GM18907 (cell line): ENCODE measurements around the gene SPATA33.
"Not testable (repeated sequence)": the region's sequence is repeated elsewhere in the genome, so short reads cannot be mapped to it uniquely, and the experiment has no call there.

Experiments used
- ATAC-seq: cut with Tn5 transposase; IDR thresholded peaks from one replicate; pipeline ENCODE4 v1.9.1; 2021; ENCODE audit warnings: mild to moderate bottlenecking, moderate library complexity; ENCODE audit not compliant: unreplicated experiment

SPATA33 gene

DNA sequence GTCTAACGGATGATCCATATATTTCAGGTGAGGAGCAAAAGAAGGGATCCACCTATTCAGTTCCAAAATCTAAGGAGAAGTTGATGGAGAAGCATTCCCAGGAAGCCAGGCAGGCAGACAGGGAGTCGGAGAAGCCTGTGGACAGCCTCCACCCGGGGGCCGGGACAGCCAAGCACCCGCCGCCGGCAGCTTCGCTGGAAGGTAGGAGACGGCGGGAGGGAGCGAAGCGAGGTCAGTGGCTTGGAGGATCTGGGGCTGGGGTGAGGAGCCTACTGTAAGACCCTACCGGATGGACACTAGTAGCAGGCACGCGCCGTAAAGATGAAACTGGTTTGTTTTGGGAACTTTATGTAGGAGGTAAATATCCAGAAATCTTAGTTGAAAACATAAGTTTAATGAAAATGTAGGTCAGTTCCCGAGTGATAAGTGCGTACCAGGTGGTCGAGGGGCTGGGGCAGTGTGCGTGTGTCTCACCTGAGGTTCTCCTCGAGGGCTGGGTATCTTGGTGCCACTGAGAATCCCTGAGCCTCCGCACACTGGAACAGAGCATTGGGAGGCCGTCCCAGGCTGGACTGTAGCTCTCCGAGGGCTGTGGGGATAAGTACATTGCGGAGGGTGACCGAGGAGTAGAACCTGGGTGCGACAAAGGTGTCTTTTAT, 714 bp downstream of the SPATA33 start:
- ATAC-seq = no peak

DNA sequence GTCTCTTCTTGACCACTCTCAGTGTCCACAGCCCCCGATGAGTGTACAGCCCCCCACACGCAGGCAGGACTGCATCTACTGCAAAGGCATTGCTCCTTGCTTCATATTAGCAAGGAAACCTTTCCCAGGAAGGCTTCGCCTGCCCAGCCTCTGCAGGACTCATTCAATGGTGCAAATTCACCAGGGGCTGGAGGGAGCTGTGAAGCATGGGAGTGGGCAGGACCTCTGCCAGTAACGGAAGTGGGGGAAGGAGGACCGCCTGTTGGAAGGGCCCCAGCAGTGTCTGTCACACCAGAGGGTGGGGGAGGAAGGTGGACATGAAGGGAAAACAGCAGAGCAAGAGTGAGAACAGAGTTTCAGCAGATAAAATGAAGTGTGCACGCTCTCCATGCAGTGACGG, 2.5 kb downstream of the SPATA33 start:
- ATAC-seq = no peak

DNA sequence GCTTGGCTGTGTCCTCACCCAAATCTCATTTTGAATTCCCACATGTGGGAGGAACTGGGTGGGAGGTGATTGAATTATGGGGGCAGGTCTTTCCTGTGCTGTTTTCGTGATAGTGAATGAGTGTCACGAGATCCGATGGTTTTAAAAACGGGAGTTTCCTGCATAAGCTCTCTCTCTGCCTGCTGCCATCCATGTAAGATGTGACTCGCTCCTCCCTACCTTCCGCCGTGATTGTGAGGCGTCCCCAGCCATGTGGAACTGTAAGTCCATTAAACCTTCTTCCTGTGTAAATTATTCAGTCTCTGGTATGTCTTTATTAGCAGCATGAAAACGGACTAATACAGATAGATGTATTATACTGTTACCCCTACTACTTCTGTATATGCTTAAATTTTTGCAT, 3.6 kb downstream of the SPATA33 start:
- no peak for ATAC-seq

DNA sequence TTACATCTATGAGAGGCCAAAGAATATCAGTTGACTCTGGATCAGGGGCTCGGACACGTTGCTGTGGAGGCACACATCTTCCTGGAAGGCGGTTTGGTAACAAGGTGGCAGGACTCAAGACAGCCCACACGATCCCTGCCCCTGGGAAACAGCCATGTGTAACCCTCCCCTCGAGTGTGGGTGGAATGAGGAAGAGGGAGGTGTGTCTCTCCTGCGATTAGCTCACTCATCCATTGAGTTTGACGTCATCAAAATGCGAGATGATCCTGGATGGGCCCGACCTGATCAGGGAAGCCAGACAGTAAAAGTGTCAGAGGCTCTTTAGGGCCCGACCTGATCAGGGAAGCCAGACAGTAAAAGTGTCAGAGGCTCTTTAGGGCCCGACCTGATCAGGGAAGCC, 6.6 kb downstream of the SPATA33 start:
- ATAC-seq = not testable (repeated sequence)

DNA sequence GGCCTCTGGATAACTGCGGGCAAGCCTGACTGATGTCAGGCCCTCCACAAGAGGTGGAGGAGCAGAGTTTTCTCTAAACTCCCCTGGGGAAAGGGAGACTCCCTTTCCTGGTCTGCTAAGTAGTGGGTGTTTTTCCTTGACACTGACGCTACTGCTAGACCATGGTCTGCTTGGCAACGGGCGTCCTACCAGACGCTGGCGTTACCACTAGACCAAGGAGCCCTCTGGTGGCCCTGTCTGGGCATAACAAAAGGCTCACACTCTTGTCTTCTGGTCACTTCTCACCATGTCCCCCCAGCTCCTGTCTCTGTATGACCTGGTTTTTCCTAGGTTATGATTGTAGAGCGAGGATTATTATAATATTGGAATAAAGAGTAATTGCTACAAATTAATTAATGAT, 9.4 kb downstream of the SPATA33 start:
- ATAC-seq = not testable (repeated sequence)

DNA sequence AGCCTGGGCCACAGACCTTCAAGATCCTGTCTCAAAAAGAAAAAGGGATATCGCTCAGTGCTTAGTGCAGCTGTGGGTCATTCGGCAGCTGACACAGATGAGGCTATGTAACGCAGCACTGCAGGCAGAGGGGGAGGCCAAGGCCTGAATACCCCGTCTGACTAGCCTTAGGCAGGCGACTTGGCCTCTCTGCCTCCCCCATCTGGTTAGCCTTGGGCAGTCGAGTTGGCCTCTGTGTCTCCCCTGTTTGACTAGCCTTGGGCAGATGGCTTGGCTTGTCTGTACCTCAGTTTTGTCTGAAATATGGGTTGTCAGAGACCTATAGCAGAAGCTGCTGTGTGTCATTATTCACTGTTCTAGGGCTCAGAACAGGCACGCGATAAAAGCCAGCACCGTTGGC, 10.0 kb downstream of the SPATA33 start:
- no peak for ATAC-seq

DNA sequence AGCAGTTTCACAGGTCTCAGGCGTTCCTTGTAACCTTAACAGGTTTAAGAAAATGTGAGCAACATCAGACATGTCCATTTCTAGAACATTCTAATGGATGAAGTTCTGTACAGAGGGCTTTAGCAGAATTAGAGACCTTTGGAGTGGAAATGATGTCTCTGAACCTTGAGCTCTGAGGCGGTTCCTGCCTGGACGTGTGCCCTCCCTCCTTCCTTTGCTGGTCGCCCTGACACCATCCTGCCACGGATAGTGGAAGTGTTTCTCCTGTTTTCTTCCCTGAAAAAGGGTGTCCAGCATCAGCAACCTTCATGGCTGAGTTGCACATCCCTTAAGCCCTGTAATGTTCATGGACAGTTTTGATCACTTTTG, 11.1 kb downstream of the SPATA33 start:
- ATAC-seq = no peak

DNA sequence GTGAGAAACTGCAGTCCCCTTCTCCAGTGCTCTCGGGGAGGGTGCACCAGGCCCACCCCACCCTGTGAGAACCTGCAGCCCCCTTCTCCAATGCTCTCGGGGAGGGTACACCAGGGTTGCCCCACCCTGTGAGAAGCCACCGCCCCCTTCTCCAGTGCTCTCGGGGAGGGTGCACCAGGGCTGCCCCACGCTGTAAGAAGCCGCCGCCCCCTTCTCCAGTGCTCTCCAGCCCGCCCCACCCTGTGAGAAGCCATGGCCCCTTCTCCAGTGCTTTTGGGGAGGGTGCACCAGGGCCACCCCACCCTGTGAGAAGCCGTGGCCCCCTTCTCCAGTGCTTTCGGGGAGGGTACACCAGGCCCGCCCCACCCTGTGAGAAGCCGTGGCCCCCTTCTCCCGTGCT, 12.1 kb downstream of the SPATA33 start:
- ATAC-seq = no peak

DNA sequence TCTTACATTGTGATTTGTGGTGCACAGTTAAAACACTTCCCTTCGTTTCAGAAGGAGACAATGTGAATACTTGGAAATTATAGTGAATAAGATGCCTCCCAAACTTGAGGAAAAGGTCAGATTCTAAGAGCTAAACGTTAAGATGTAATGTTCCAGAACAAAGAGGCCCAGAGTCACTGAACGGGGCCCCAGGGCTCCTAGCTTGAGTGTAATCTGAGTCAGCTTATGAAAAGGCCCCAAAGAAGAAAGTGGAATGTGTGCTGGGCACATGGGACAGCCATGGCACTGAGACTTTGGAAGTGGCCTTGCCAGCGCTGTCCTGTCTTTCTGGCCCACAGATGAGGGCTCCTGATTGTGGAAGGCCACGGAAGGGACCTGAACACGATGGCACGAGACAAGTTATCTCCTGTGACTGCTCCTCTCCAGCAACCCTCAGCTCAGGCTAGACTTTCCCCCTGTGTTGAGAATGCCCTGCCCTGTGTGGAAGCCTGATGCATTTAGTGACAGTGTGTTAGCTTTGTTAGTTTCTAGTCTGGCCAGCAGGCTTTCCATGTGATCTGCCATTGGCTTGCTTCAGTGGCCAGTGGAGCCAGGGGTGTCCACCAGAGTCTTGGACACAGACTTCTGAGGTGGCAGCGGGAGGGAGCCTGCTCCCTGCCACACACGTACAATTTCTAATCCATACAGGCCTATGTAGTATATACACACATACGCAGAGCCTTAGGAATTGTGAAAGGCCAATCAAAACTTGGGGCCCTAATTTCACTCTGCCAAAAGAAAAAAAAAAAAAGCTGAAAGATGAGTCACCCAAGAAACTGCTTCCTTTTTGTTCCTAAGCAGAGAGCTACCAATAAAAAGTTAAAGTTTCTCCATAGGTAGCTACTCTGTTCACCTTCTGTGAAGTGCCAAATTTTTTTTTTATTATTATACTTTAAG, 13.1 kb downstream of the SPATA33 start:
- ATAC-seq = no peak

DNA sequence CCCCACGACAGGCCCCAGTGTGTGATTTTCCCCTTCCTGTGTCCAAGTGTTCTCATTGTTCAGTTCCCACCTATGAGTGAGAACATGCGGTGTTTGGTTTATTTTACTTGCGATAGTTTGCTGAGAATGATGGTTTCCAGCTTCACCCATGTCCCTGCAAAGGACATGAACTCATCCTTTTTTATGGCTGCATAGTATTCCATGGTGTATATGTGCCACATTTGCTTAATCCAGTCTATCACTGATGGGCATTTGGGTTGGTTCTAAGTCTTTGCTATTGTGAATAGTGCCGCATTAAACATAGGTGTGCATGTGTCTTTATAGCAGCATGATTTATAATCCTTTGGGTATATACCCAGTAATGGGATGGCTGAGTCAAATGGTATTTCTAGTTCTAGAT, 13.9 kb downstream of the SPATA33 start:
- not testable (repeated sequence) for ATAC-seq

DNA sequence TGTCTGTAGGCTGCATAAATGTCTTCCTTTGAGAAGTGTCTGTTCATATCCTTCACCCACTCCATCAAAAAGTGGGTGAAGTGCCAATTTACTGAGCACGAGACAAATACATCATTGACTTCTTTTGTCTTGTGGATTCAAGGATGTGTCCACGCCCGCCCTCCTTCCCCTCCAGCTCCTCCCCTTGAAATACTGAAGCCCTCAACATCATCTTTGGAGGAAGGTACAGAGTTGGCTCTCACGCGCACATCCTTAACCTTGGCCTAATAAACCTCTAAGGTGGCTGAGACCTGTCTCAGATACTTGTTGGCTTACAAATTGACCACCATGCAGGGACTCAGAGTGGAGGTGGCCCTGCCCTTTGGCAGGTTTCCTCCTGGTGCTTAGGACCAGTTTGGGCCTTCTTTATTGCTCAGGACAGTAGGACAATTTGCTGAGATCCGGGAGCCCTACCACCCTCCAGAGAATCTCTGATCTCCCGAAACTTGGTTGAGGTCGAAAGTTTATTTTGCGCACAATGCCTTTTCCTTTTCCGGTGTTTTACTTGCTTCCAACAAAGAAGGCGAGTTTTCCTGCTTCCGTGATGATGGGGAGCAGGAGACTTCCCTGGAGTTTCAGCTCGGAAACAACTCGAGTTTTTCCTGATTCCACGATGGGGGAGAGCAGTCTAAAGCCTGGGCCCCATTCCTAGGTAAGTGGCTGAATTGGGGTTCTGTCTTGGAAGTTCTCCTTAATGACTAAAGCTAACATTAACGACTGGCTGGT, 14.7 kb downstream of the SPATA33 start:
- no peak for ATAC-seq

DNA sequence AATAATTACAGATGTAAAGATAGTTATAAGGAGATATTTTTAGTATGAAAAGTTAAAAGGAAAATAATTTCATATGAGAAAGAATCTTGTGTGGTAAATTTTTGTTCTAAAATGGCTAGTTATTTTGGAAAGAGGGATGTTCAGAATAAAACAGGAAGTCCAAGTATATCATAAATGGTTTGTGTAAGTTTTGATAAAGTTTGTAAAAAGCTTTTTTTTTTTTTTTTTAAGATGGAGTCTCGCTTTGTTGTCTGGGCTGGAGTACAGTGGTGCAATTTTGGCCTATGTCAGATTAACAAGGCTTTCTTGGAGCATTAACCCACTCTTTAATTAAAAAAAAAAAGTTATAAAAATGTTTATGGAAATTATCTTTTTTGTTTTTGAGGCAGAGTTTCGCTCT, 20.6 kb downstream of the SPATA33 start:
- ATAC-seq = no peak

DNA sequence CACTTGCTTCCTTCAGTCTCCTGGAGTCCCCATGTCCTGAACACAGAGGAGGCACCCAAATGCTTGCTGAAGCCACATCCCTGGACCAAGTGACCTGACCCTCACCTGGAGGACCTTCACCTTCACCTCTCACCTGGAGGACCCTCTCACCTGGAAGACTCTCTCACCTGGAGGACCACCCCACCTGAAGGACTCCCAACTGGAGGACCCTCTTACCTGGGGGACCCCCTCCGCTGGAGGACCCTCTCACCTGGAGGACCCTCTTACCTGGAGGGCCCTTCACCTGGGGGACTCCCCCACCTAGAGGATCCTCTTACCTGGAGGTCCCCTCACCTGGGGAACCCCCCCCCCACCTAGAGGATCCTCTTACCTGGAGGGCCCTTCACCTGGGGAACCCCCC, 28.3 kb downstream of the SPATA33 start:
- no peak for ATAC-seq

DNA sequence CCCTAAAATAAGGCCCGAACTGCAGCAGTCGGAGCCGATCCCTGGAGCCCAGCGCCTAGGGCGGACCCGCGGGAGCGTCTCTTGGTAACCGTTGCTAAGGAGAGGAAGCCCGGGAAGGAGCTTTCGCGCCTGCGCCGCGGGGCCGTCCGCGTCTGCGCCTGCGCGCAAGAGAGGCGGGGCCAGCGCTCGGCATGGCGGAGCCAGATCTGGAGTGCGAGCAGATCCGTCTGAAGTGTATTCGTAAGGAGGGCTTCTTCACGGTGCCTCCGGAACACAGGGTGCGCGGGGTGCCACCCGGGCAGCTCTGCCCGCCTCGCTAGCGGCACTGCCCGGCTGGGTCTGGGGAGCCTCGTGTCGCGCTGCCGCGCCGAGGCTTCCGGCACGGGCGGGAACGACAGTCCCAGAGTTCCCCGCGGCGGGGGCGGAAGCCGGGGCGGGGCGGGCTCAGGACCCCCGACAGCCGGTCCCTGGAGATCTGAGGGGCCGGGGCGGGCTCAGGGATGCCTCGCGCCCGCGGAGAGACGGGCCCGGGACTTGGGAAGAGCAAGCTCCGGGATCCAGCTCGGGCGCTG, 29.0 kb downstream of the SPATA33 start, which contains the start of gene CDK10:
TSS of gene CDK10 (plus strand) at position 170 of the 572 bp plus-strand sequence. CDS start at position 192, 22 bp downstream.
- ATAC-seq = peak; percentile 78

DNA sequence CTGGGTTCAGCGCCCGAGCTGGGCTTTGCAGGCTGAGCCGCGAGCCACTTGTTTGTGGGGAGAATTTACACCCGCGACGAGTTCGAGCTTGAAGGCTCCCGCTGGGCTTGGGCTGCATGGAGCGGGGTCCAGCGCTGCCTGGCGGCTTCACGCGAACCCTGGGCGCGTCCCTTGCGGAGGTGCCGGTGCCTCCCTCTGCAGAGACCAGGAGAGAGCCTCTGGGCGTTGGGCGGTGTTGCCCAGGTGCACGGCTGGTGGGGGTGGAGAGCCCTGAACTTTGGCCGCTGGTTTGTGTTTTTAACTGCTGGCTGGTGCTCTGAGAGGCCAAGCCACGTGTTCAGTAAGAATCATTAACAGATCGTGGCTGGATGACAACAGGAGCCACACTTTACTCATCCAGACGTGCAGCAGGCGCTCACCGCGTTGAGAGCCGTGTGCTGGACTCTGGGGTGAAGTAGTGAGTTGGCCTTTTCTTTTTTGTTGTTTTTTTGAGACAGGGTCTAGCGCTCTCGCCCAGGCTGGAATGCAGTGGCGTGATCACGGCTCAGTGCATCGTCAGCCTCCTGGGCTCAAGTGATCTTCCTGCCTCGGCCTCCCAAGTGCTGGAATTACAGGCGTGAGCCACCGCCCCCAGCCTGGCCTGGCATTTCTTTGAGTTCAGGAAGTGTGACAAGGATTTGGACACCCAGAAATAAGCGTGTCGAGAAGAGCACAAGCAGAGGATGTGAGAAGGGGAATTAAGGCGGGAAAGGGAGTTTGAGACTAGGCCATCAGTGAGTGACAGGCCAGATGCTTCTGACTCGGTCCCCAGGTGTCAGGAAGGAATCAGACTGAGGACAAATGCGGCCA, 29.7 kb downstream of the SPATA33 start:
- peak; percentile 58 for ATAC-seq

DNA sequence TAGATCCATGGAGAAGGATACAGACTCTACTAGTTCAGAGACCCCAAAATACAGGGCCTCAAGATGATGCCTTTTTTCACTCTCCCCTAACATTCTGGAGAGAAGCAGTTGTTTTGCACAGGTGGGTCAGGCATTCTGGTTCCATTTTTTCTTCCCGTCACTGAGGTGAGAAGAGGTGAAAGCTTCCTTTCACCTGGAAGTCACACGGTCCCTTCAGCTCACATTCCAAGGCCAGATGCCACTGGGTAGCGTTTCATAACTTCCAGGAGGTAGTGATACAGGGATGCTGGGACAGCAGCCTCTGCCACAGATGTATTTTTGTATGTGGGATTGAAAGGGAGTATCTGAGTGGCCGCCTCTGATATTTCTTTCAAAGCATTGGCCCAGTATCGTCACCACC, 30.8 kb downstream of the SPATA33 start:
- ATAC-seq = no peak

DNA sequence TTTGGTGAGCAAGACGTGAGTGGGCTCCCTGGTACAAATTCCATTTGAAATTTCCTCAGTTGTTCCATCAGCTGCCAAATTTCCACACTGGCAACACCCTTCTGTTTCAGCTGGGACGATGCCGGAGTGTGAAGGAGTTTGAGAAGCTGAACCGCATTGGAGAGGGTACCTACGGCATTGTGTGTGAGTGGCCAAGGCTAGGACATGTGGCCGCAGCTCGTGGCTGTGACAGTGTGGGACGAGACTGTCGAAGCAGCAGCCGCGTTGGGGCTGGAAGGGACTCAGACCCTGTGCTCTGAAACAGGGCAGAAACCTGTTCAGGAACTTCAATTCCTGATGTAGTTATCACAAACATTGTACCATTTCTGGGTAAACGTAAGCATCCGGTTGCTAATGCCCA, 31.5 kb downstream of the SPATA33 start:
- no peak for ATAC-seq

DNA sequence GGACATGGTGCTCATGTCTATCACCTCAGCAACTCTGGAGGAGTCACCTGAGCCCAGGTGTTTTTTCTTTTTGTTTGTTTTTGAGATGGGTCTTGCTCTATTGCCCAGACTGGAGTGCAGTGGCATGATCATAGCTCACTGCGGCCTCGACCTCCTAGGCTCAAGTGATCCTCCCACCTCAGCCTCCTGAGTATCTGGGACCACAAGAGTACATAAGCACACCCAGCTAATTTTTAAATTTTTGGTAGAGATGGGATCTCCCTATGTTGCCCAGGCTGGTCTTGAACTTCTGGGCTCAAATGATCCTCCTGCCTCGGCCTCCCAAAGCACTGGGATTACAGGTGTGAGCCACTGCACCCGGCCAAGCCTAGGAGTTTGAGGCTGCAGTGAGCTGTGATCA, 32.0 kb downstream of the SPATA33 start:
- ATAC-seq = not testable (repeated sequence)

DNA sequence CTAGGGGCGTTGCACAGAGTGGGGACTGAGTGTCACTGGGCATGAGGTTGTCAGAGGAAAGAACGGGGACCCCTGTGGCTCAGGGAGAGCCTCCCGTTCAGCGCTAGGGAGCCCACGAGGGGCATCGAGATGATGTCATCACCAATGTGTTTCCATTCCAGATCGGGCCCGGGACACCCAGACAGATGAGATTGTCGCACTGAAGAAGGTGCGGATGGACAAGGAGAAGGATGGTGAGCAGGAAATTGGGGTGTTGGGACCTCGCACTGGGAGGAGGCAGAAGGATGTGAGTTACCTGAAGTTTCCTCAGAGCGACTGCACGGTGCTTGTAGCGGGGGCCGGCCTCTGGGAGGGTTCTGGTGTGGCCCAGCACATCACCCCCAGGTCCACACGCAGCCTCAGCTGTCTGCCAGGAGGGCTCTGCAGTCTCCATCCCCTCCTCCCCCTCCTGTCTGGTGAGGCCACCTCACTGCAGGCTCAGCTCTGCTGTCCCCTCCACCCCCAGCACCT, 32.8 kb downstream of the SPATA33 start:
- ATAC-seq = no peak
